SIG-M5 (cell line): Measurements from ENCODE around the gene DDX25.
"Not testable (repeated sequence)": the region's sequence is repeated elsewhere in the genome, so short reads cannot be mapped to it uniquely, and the experiment has no call there.

Experiments
- DNase-seq: peaks from one replicate; lab custom pipeline; 2025; lab: John Stamatoyannopoulos, UW

Gene DDX25

DNA sequence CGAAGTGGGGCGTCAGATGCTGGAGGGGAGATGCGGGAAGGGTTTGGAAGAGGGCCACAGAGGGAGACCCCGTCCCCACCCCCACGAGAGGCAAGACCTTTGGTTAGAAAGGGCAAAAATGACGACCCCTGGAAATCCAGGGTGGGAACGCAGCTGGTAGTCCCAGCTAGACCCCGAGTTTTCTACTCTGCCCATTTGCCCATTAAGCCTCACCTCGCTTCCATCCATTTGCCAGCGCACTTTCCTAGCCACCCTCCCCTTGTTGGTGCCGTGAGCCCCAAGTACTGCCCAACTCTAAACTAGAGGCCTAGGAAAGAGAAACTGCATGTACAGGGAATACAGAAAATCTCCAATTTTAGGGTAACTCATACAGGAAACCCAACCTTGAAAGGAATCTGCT is 370 bp downstream of the DDX25 start:
- DNase-seq, result no peak

DNA sequence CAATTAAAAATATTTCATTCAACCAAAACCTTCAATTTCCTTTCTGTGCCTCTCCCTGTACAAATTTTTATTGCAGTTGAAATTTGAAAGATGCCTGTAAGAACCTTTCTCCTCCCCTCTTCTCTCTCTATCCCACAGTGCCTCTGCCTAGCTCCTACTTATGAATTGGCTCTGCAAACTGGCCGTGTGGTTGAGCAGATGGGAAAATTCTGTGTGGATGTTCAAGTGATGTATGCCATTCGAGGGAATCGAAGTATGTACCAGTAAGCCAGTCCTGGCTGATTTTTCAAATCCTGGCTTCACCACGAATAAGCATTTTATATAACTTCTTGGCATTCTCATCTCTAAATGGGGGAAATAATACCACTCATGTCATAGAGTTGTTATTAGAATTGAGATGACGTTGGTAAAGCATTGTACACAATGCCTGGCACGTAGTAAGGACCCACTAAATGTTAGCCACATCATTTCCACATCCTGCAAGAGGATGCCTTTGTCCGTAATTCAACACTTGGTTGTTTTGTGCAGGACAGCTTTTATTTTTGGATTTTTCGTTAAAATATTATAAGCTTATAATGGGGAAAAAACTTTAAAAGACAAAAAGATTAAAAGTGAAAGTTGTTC is 6.0 kb downstream of the DDX25 start:
- no peak for DNase-seq

DNA sequence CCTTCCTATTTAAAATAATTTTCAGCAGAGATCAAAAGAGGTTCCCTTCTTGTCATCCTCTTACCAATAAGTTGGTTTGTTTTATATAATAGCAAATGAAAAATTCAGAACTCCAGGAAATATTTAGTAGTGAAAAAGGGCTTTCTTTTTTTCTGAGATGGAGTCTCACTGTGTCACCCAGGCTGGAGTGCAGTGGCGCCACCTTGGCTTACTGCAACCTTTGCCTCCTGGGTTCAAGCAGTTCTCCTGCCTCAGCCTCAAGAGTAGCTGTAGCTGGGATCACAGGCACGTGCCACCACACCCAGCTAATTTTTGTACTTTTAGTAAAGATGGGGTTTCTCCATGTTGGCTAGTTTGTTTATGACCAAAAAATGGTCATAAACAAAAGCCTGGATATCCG is 10.3 kb downstream of the DDX25 start:
- DNase-seq, result not testable (repeated sequence)

DNA sequence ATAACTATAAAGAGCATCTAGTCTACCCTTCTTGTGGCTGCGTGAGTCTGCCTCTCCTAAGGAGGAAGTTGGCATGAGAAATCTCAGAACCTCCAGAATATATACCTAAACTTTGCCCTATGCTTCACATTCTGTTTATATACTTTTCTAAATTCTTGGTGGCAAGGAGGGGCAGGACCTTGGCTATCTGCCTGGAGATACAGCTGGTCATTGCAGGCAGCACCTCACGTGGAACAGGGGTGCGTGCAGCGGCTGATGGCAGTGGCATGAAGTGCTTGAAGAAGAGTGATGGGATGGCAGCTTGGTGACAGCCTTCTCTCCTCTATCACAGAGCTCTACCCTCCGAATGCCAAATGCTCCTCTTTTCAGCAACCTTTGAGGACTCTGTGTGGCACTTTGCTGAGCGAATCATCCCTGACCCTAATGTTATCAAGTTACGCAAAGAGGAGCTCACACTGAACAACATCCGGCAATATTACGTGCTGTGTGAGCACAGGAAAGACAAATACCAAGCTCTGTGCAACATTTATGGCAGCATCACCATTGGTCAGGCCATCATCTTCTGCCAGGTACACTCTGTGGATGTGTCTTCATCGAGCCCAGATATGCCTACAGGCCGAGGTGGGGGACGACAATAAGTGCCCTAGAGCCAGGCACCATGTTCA is 12.5 kb downstream of the DDX25 start:
- no peak for DNase-seq

DNA sequence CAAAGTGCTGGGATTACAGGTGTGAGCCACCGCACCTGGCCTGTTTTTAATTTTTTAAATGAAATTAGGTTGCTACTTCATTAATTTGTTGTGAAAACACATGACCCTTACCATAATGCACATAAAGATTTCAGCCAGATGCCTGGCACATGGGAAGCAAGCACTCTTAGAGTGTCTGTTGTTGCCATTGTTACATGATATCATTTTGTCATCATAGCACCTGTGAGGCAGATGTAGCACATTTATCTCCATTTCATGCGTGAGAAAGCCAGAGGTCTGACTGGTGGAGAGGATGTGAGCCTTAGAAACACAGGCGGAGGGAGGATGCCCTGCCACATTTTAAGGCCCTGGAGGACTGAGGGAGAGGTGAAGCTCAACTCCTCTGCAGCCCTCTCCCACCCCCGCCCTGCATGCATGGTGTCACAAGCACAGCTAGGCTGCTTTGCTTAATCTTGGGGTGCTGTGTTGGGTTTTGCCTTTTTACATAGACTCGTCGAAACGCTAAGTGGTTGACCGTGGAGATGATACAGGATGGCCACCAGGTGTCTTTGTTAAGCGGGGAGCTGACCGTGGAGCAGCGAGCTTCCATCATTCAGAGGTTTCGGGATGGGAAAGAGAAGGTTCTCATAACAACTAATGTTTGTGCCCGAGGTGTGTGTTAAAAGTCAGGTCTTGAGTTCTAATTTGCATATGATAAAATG is 14.0 kb downstream of the DDX25 start:
- no peak for DNase-seq

DNA sequence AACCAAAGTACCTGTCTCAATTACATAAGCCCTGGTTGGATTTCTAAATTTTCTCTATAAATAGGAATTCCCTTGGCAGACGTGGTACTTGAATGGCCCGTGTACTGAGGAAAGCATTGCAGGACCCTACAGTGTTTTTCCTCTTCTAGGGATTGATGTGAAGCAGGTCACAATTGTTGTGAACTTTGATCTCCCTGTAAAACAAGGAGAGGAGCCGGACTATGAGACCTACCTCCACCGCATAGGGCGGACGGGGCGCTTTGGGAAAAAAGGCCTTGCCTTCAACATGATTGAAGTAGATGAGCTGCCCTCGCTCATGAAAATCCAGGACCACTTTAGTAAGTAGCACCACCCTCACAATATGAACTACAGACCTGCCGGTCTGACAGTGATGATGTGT is 16.7 kb downstream of the DDX25 start:
- no peak for DNase-seq

DNA sequence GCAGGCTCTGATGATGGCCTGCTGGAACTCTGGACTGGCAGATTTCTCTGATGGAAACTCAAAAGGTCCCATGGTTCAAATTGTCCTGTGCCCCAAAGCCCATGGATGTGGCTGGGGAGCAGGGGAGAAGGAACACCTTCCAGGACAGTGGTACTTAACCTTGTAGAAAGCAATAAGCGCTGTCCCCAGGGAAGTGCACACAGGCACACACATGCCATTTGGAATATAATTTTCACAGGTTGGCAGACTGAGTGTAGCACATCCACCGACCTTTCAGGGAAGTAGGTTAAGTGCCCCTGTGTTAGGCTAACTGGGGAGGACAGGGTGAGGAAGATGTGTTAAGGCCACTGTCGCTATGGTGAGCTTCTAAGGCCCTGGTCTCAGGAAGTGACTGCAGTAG is 17.8 kb downstream of the DDX25 start:
- no peak for DNase-seq

DNA sequence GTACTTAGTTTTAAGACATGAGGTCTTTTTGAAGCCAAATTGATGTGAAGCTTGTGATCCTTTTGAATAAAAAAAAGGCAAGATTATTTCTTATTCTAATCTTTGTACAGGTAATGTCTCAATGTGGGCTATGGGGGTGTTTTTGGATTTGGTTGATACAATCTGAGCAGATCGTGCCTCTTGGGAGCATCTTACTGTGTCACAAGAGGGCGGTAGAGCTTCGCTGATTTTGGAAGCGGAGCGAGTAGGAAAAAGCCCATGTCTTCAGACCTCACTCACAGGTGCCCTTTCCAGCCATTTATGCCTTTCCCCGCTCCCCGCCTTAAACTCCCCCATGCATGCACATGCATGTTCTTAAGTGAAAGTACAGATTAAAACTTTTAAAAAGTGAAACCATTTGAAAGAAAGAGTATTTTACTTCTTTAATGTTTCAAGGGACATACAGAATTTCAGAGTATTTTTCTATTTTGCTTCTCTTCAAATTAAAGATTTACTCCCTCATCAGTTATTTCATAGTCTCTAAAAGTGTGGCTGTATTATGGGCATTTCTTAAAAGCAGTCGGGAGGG is 18.8 kb downstream of the DDX25 start:
- no peak for DNase-seq

DNA sequence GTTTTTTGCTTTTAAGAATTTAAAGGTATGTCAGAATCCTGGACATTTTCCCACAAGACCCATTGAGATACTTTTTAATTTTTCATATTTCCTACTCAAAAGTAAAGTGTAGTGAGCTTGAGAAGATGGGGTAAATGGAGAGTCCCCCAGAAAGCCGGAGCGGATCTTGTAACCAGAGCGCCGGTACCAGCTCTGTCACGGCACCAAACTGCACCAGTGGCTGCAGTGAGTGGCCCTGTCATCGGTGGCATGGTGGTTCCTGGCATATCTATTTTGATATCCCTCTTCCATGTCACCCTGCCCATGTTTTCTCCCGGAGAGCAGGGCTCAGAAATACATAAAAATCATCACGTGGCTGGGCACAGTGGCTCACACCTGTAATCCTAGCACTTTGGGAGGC is 19.3 kb downstream of the DDX25 start:
- no peak for DNase-seq

DNA sequence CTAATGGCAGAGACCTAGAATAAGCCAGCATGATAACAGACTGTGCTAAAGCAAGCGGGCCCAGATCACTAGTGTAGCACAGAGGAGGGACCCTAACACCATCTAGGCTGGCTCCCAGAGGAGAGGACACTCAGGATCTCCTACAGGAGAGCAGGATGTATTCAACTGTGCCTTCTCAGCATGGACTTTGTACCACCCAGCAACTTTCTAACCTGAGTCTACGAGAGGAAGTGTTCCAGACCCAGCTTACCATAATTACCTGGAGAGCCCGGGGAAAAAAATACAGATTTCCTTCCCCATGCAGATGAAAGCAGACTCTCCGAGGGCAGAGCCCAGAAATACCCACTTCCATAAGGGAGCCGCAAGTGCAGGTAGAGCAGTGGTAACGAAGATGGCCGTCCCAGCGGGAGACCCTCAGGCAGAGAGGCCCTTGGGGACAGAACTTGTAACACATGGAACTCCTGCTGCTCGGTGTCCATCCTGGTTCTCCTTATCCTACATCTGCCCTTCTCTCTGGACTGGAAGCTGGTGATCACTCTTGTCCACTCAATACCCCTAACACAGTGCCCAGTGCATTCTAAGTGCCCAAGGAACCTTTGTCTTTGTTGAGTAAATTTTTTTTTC is 20.2 kb downstream of the DDX25 start:
- no peak for DNase-seq

DNA sequence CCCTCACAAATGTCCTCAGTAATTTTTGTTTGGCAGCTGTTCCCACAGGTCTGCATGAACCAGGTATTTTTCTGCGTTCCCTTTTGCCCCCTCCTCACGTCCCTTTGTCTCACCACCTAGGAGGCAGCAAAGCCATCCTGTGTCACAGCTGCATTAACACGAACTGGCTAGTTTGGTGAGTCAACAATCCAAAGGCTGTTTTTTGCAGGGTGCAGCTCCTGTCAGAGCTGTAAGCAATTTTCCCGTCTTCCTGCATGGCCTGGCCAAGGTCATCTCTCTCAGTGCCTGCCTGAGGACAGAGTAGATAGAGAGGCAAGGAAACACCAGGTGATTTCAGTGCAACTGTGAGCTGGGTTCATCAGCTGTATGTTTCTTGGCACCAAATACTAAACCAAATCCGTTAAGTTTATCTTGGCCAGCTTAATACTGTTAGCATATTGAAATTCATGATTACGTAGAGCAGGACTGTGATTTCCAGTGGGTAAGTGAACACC is 21.0 kb downstream of the DDX25 start:
- no peak for DNase-seq

DNA sequence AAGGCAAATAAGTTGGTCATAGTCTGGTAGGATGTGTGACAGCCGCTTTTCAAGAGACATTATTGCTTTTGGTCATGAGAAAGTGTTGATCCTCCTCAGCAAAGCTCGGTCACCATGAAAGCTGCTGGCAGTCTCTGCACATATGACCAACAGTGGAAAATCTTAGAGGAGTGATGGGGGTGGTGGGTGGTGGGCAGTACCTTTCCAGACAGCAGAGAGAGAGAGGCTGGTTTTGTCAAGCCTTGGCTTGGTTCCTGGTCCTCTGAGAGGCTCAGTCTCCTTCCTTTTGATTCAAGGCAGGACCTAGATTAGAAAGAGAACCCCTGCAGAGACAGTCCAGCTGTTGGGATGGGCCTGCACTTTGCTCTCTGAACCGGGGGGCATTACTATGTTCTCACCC is 21.5 kb downstream of the DDX25 start:
- no peak for DNase-seq

DNA sequence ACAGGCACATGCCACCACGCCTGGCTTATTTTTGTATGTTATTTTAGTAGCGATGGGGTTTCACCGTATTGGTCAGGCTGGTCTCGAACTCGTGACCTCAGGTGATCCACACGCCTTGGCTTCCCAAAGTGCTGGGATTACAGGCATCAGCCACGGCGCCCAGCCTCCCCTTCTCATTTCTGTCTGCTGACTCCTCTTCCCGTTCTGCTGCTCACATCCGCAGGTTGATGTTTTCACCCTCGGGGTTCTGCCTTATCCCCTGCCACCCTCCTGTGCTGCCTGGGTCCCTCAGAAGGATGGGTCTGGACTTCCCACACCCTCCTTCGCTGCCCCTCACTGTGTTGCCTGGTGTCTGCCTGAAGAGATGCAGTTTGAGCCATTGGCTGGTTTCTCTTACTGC is 22.4 kb downstream of the DDX25 start:
- no peak for DNase-seq

DNA sequence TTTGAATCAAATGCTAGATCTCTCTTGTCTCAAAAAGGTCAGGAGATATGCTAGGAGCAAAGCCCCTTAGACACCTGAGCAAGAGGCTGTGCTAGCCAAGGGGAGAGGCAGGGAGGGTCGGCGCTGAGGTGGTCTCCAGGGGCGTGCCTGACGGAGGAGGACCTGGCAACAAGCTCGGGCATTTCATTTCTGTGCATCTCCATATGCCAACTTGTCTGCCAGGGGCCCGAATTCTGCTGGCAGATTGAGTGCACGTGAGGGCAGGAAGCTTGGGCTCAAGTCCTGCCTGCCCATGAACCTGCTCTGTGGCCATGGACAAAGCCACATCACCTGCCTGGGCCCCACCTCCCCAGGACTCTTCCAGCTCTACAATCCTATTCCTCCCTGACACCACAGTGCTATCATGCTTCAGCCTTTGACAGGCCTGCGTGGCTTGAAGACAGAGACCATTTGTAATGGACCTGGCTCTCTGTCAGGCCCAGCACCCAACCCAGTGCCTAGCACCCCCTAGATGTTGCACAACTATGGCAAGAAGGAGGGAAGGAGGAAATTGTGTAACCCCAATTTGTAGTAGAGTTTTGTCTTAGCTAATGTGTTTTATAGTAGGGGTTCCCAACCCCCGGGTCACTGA is 25.3 kb downstream of the DDX25 start:
- DNase-seq, result no peak

DNA sequence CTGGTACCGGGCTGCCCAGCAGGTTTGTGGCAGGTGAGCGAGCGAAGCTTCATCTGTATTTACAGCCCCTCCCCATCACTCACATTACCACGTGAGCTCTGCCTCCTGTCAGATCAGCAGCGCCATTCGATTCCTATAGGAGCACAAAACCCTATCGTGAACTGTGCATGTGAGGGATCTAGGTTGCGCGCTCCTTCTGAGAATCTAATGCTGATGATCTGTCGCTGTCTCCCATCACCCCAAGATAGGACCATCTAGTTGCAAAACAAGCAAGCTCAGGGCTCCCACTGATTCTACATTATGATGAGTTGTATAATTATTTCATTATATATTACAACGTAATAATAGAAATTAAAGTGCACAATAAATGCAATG is 25.8 kb downstream of the DDX25 start:
- no peak for DNase-seq

DNA sequence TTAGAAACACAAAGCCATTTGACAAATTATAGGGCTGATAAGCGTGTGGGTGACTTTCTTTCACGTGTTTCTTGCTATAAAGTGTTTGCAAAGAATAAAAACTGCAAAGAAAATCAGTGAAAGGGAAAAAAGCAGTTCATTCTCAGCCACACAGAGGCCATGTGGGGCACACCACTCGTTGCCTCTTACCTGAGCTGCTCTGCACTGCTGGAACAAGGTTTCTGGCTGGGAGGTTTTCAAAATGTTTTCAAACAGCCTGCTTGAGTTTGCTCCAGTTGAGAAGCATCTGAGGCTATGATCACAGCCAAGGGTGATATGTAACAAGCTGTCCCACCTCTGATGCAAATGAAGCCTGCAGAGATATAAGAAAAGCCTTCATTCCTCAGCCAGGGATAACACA is 26.8 kb downstream of the DDX25 start:
- DNase-seq, result no peak

DNA sequence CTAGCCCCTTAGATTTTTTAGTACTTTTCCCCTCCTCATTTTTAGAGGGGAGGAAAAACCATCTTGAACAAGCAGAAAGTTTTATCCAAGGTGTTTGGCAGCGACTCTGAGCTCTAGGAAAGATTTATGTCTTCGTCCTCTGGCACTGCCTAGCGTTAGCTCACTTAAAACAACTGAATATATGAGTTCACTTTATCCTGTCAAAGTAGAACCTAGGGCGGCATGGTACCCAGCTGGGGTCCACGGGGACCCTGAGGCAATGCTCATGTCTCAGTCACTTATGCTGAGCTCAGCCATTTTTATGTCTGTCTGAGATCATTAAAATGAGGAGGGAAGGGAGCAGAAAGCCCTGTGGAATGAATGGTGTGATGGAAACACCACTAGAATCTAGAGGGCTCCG is 27.4 kb downstream of the DDX25 start:
- DNase-seq, result no peak

DNA sequence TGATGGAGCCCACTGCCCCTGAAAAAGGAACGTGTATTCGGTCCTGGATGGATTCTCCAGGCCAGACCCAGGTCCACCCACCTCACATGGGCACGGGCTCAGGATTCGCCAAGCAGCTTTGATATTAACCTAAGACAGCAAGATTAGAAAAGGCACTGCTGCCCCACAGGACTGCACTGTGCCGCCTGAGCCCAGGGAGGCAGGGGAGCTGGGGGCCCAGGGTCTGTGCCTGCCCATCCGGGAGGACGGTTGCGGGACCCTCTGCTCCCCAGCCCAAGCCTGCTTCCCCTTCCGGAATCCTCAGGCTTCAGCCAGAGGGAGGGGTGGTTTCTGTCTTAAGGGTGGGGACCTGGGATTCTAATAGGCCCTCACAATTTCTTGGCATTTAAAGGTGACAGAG is 28.0 kb downstream of the DDX25 start:
- no peak for DNase-seq

DNA sequence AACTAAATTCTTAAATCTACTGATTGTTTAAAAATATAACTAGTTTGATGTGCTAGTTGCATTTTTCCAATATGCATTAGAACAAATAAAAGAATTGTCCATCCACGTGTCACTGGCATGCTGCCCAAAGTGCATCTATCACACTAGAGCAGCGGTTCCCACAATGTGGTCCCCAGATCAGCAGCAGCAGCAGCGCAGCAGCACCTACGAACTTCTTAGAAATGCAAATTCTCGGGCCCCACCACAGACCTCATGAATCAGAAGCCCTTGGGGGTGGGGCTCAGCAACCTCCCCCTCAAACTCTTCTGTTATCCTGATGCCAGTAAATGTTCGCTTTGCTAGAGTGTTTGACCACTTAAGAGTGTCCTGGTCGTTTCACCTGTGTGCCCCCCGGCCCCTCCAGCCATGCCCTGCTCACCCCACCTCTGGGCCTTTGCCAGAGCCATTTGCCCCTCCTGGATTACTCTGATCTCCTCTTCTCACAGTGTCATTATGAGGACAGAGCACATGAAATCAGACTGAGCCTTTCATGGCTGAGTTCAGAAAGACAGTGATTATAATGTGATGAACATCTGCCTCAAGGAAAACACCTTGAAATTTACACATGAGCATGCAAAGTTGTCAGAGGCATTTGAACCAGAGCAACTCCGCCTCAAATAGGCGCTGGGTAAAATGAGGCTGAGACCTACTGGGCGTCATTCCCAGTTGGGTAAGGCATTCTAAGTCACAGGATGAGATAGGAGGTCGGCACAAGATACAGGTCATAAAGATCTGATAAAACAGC is 28.9 kb downstream of the DDX25 start:
- no peak for DNase-seq

DNA sequence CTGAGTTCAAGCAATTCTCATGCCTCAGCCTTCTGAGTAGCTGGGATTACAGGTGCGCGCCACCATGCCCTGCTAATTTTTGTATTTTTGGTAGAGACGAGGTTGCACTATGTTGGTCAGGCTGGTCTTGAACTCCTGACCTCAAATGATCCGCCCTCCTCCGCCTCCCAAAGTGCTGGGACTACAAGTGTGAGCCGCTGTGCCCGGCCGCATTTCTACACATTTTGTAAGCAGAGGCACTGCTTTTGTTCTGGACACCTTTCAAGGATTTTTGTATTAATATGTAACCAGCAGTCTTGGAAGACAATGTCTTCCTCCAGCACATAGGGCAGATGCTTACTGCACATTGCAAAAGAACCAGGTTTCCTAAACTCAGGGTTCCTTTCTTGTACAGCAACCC is 30.2 kb downstream of the DDX25 start:
- no peak for DNase-seq

DNA sequence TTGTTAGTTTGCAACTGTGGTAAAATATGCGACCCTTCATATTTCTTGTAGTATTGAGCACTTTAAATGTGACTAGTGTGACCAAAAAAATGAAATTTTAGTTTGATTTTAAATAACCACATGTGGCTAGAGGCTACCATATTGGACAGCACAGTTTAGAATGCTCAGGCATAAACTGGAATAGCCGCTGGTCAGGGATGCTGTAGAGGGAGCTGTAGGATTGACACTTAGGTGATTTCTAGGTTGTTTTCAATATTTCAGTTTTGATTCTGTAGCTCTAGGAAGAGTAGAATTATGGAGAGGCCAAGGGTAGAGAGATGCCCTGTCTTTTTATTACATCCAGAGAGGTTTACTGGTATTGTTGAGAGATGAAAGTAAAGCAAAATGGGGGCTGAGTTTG is 30.7 kb downstream of the DDX25 start:
- DNase-seq, result no peak
